Measurements from ENCODE around the gene TMEM235. TPM values are rescaled to one million over a fixed set of nuclear protein-coding genes. Genes with fewer than 3 reads are reported as not detected.
A peak's percentile ranks its signal among the peaks of the same experiment; 100 is the strongest.

Gene TMEM235
- total and polyA plus RNA-seq, 11 donors, result not detected

- TF ChIP-seq POLR2A (IDR thresholded peaks at IDR 0.05) (no peak), CTCF (IDR thresholded peaks at IDR 0.05) (no peak)
- no peaks in the 10 kb centered on the region for H3K9me3 ChIP-seq
- H3K27ac ChIP-seq, result no peak overlapping the region
- DNase-seq (no peak), ATAC-seq (no peak)
- no peak overlapping the region for H3K4me3 ChIP-seq
- 87 to 91% (median 90%) methylated on average over 15 of the region's 15 CpGs for WGBS, 4 donors
- peaks cover 0 to 8% (median 0%) of the 10 kb centered on the region in 9 donors for H3K27me3 ChIP-seq
- H3K4me1 ChIP-seq, result peaks cover 0 to 12% (median 0%) of the 10 kb centered on the region in 12 donors
- no peaks in the 10 kb centered on the region for H3K36me3 ChIP-seq
- intact Hi-C loops (cut with DNase I), result no loop called here
Measured at GRCh38 chr17:78276098-78276887, 44.9 kb downstream of the TMEM235 start.

GRCh38 chr17:78278139-78278741, 46.8 kb downstream of the TMEM235 start:
- Histone ChIP-seq H3K27me3 (peaks cover 0 to 3% (median 0%) of the 10 kb centered on the region in 9 donors), H3K27ac (no peak overlapping the region), H3K4me1 (no peaks in the 10 kb centered on the region), H3K36me3 (no peaks in the 10 kb centered on the region), H3K4me3 (no peak overlapping the region), H3K9me3 (no peaks in the 10 kb centered on the region)
- ATAC-seq (peak in 2 of 4 donors; percentile 14 to 17), DNase-seq (no peak)
- intact Hi-C loops (cut with DNase I), result no loop called here
- TF ChIP-seq POLR2A (IDR thresholded peaks at IDR 0.05), result no peak
- no peak for TF ChIP-seq CTCF (IDR thresholded peaks at IDR 0.05)
- 76 to 87% (median 80%) methylated on average over 8 to 11 of the region's 11 CpGs for WGBS, 4 donors

- Histone ChIP-seq H3K9me3 (no peaks in the 10 kb centered on the region), H3K27ac (no peak overlapping the region), H3K4me1 (no peaks in the 10 kb centered on the region), H3K36me3 (no peaks in the 10 kb centered on the region), H3K27me3 (no peaks in the 10 kb centered on the region), H3K4me3 (no peak overlapping the region)
- TF ChIP-seq CTCF (IDR thresholded peaks at IDR 0.05) (no peak), POLR2A (IDR thresholded peaks at IDR 0.05) (no peak)
- intact Hi-C loops (cut with DNase I), result no loop called here
- WGBS, 4 donors, result 83 to 97% (median 93%) methylated on average over 5 of the region's 5 CpGs
- ATAC-seq (no peak), DNase-seq (no peak)
Measured at GRCh38 chr17:78279360-78279990, 48.0 kb downstream of the TMEM235 start.

GRCh38 chr17:78281249-78281845, 49.9 kb downstream of the TMEM235 start:
- H3K36me3 ChIP-seq, result no peaks in the 10 kb centered on the region
- H3K4me3 ChIP-seq, result no peak overlapping the region
- no peaks in the 10 kb centered on the region for H3K4me1 ChIP-seq
- WGBS, 4 donors, result 90 to 92% (median 91%) methylated on average over 15 to 17 of the region's 17 CpGs
- H3K9me3 ChIP-seq, result no peaks in the 10 kb centered on the region
- no peak for TF ChIP-seq POLR2A (IDR thresholded peaks at IDR 0.05)
- no peak for TF ChIP-seq CTCF (IDR thresholded peaks at IDR 0.05)
- DNase-seq, result no peak
- no peak for ATAC-seq
- no peaks in the 10 kb centered on the region for H3K27me3 ChIP-seq
- intact Hi-C loops (cut with DNase I), result no loop called here
- peak overlapping the region in 1 of 12 donors; percentile 27 for H3K27ac ChIP-seq

All from heart left ventricle (tissue), 16 donors.